Activated naive CD4-positive, alpha-beta T cell treated with anti-CD3 and anti-CD28 coated beads for 36 hours (primary cell): Measurements from ENCODE around the gene IL15RA. TPM values are rescaled to one million over a fixed set of nuclear protein-coding genes. Genes with fewer than 3 reads are reported as not detected.

Experiments
- CTCF ChIA-PET: fragments of 350-600 bp; sonication (Branson Sonifier 250); formaldehyde crosslinking; loops from one replicate; lab custom pipeline; 2021; ENCODE audit warnings: antibody characterized with exemption; lab: Charles Lee
- DNase-seq: peaks from one replicate; pipeline ENCODE4 v3.0.0-alpha.2; 2020
- H3K27ac Mint-ChIP-seq: one replicate; pipeline ENCODE4 v1.8.0; 2021; ENCODE audit warnings: mild to moderate bottlenecking, mixed read lengths
- H3K27me3 Mint-ChIP-seq: one replicate; pipeline ENCODE4 v1.8.0; 2021; ENCODE audit warnings: low read depth, mixed read lengths
- H3K36me3 Mint-ChIP-seq: one replicate; pipeline ENCODE4 v1.8.0; 2021; ENCODE audit warnings: low read depth, mixed read lengths
- H3K4me1 Mint-ChIP-seq: one replicate; pipeline ENCODE4 v1.8.0; 2021; ENCODE audit warnings: low read depth, mixed read lengths
- H3K4me3 Mint-ChIP-seq: one replicate; pipeline ENCODE4 v1.8.0; 2021; ENCODE audit warnings: mild to moderate bottlenecking, moderate library complexity, mixed read lengths
- H3K9me3 Mint-ChIP-seq: one replicate; pipeline ENCODE4 v1.8.0; 2021; ENCODE audit warnings: mixed read lengths
- intact Hi-C: fragments of 100-400 bp; cut with micrococcal nuclease; formaldehyde crosslinking; loops from one replicate; pipeline ENCODE4 v1.15.1; 2023
- total RNA-seq, 2 experiments: library from RNA; stranded (reverse); gene quantifications; one replicate each; pipeline ENCODE4 v1.2.3, GENCODE V29; 2021

Gene IL15RA
- total RNA-seq, 2 experiments from 2014 or later, result 14.7 to 16.3 TPM

- Mint-ChIP-seq H3K4me3 (no peak overlapping the region), H3K9me3 (no peaks in the 10 kb centered on the region), H3K36me3 (peaks cover 16% of the 10 kb centered on the region), H3K27ac (no peak overlapping the region), H3K4me1 (no peaks in the 10 kb centered on the region), H3K27me3 (no peaks in the 10 kb centered on the region)
- CTCF ChIA-PET, result interaction anchor here (1.1 kb wide), 1 partner anchor 16 kb away, joined by 4 read pairs; no protein-coding TSS in a partner anchor
- intact Hi-C loops, result no loop called here
- DNase-seq, result no peak
Observed at GRCh38 chr10:5932345-5932744, 45.0 kb downstream of the IL15RA start.

GRCh38 chr10:5930272-5930671, 47.1 kb downstream of the IL15RA start:
- Mint-ChIP-seq H3K9me3 (no peaks in the 10 kb centered on the region), H3K36me3 (peaks cover 16% of the 10 kb centered on the region), H3K4me3 (no peak overlapping the region), H3K27me3 (no peaks in the 10 kb centered on the region), H3K4me1 (no peaks in the 10 kb centered on the region), H3K27ac (no peak overlapping the region)
- intact Hi-C loops, result no loop called here
- DNase-seq, result no peak
- CTCF ChIA-PET, result no interaction called here

GRCh38 chr10:5929442-5929841, 47.9 kb downstream of the IL15RA start:
- no peaks in the 10 kb centered on the region for H3K4me1 Mint-ChIP-seq
- DNase-seq, result no peak
- no peaks in the 10 kb centered on the region for H3K9me3 Mint-ChIP-seq
- no peak overlapping the region for H3K27ac Mint-ChIP-seq
- intact Hi-C loops, result no loop called here
- H3K27me3 Mint-ChIP-seq, result no peaks in the 10 kb centered on the region
- CTCF ChIA-PET, result interaction anchor here (0.5 kb wide), 1 partner anchor 472 kb away, joined by 3 read pairs; no protein-coding TSS in a partner anchor
- H3K4me3 Mint-ChIP-seq, result no peak overlapping the region
- H3K36me3 Mint-ChIP-seq, result peaks cover 16% of the 10 kb centered on the region

- intact Hi-C loops, result no loop called here
- H3K27ac Mint-ChIP-seq, result no peak overlapping the region
Observed at GRCh38 chr10:5927306-5927705, 50.0 kb downstream of the IL15RA start.

GRCh38 chr10:5924889-5925288, 52.5 kb downstream of the IL15RA start:
- Mint-ChIP-seq H3K27me3 (no peaks in the 10 kb centered on the region), H3K27ac (no peak overlapping the region), H3K36me3 (peaks cover 27% of the 10 kb centered on the region), H3K4me3 (no peak overlapping the region), H3K4me1 (no peaks in the 10 kb centered on the region), H3K9me3 (no peaks in the 10 kb centered on the region)
- CTCF ChIA-PET, result no interaction called here
- no peak for DNase-seq
- intact Hi-C loops, result no loop called here

More at GRCh38 chr10:5927306-5927705, 50.0 kb downstream of the IL15RA start:
- Mint-ChIP-seq H3K36me3 (peaks cover 19% of the 10 kb centered on the region), H3K4me3 (no peak overlapping the region), H3K4me1 (no peaks in the 10 kb centered on the region), H3K9me3 (no peaks in the 10 kb centered on the region), H3K27me3 (no peaks in the 10 kb centered on the region)
- CTCF ChIA-PET, result no interaction called here
- no peak for DNase-seq

- Mint-ChIP-seq H3K4me3 (no peak overlapping the region), H3K9me3 (no peaks in the 10 kb centered on the region), H3K4me1 (no peaks in the 10 kb centered on the region), H3K27me3 (no peaks in the 10 kb centered on the region), H3K27ac (no peak overlapping the region), H3K36me3 (peaks cover 26% of the 10 kb centered on the region)
- DNase-seq, result no peak
- CTCF ChIA-PET, result interaction anchor here (0.5 kb wide), 1 partner anchor 28 kb away, joined by 3 read pairs; no protein-coding TSS in a partner anchor
- intact Hi-C loops, result no loop called here
Observed at GRCh38 chr10:5921746-5922145, 55.6 kb downstream of the IL15RA start.

GRCh38 chr10:5919568-5919967, 57.8 kb downstream of the IL15RA start:
- Mint-ChIP-seq H3K9me3 (no peaks in the 10 kb centered on the region), H3K36me3 (peaks cover 35% of the 10 kb centered on the region), H3K4me3 (no peak overlapping the region), H3K27ac (no peak overlapping the region), H3K4me1 (no peaks in the 10 kb centered on the region), H3K27me3 (no peaks in the 10 kb centered on the region)
- CTCF ChIA-PET, result no interaction called here
- intact Hi-C loops, result no loop called here
- no peak for DNase-seq

GRCh38 chr10:5918763-5919162, 58.6 kb downstream of the IL15RA start:
- no peak for DNase-seq
- Mint-ChIP-seq H3K9me3 (no peaks in the 10 kb centered on the region), H3K27me3 (no peaks in the 10 kb centered on the region), H3K36me3 (peaks cover 37% of the 10 kb centered on the region), H3K27ac (no peak overlapping the region), H3K4me1 (no peaks in the 10 kb centered on the region), H3K4me3 (no peak overlapping the region)
- intact Hi-C loops, result no loop called here
- CTCF ChIA-PET, result no interaction called here

GRCh38 chr10:5917305-5917704, 60.0 kb downstream of the IL15RA start:
- Mint-ChIP-seq H3K4me1 (no peaks in the 10 kb centered on the region), H3K27me3 (no peaks in the 10 kb centered on the region), H3K4me3 (no peak overlapping the region), H3K36me3 (peaks cover 40% of the 10 kb centered on the region), H3K27ac (no peak overlapping the region), H3K9me3 (no peaks in the 10 kb centered on the region)
- DNase-seq, result no peak
- intact Hi-C loops, result no loop called here
- CTCF ChIA-PET, result no interaction called here

- no peak overlapping the region for H3K4me3 Mint-ChIP-seq
- DNase-seq, result no peak
- H3K36me3 Mint-ChIP-seq, result peaks cover 42% of the 10 kb centered on the region
- H3K27ac Mint-ChIP-seq, result no peak overlapping the region
- no peaks in the 10 kb centered on the region for H3K27me3 Mint-ChIP-seq
- intact Hi-C loops, result no loop called here
- no peaks in the 10 kb centered on the region for H3K9me3 Mint-ChIP-seq
- H3K4me1 Mint-ChIP-seq, result peaks cover 2% of the 10 kb centered on the region
- CTCF ChIA-PET, result no interaction called here
Observed at GRCh38 chr10:5915451-5915850, 61.9 kb downstream of the IL15RA start.

GRCh38 chr10:5913736-5914135, 63.6 kb downstream of the IL15RA start:
- no peaks in the 10 kb centered on the region for H3K27me3 Mint-ChIP-seq
- CTCF ChIA-PET, result no interaction called here
- no peak for DNase-seq
- no peak overlapping the region for H3K27ac Mint-ChIP-seq
- intact Hi-C loops, result no loop called here
- peaks cover 36% of the 10 kb centered on the region for H3K36me3 Mint-ChIP-seq
- H3K4me3 Mint-ChIP-seq, result no peak overlapping the region
- peaks cover 2% of the 10 kb centered on the region for H3K4me1 Mint-ChIP-seq
- no peaks in the 10 kb centered on the region for H3K9me3 Mint-ChIP-seq

GRCh38 chr10:5911670-5912069, 65.7 kb downstream of the IL15RA start:
- Mint-ChIP-seq H3K4me3 (no peak overlapping the region), H3K9me3 (no peaks in the 10 kb centered on the region), H3K27me3 (no peaks in the 10 kb centered on the region), H3K4me1 (peaks cover 8% of the 10 kb centered on the region), H3K27ac (no peak overlapping the region), H3K36me3 (peaks cover 37% of the 10 kb centered on the region)
- intact Hi-C loops, result no loop called here
- no peak for DNase-seq
- CTCF ChIA-PET, result no interaction called here

GRCh38 chr10:5910323-5911100, 66.8 kb downstream of the IL15RA start:
- peaks cover 39% of the 10 kb centered on the region for H3K36me3 Mint-ChIP-seq
- no peak for DNase-seq
- H3K27me3 Mint-ChIP-seq, result no peaks in the 10 kb centered on the region
- no peak overlapping the region for H3K4me3 Mint-ChIP-seq
- intact Hi-C loops, result no loop called here
- CTCF ChIA-PET, result no interaction called here
- no peak overlapping the region for H3K27ac Mint-ChIP-seq
- peaks cover 13% of the 10 kb centered on the region for H3K4me1 Mint-ChIP-seq
- no peaks in the 10 kb centered on the region for H3K9me3 Mint-ChIP-seq
